Neural cell (in vitro differentiated cells): ENCODE results near the gene NCK2. TPM values are rescaled to one million over a fixed set of nuclear protein-coding genes. Genes with fewer than 3 reads are reported as not detected.

Source experiments
- H2AFZ ChIP-seq: fragments of 200-600, 300-800 bp; sonication (generic), shearing (Covaris generic); 2 replicates; pipeline ENCODE4 v1.6.0; 2014; ENCODE audit warnings: low read depth, mild to moderate bottlenecking, antibody characterized with exemption, low read length, moderate library complexity
- H3F3A ChIP-seq: fragments of 200-600 bp; shearing (Covaris generic); 2 replicates; pipeline ENCODE4 v1.6.1; 2016; ENCODE audit warnings: mild to moderate bottlenecking, moderate library complexity, mixed read lengths, antibody characterized with exemption, low read length; ENCODE audit not compliant: insufficient read depth, poor library complexity, severe bottlenecking
- H3K27ac ChIP-seq: fragments of 200-600, 300-800 bp; sonication (generic), shearing (Covaris generic); 2 replicates; pipeline ENCODE4 v1.5.1; 2014; ENCODE audit warnings: mild to moderate bottlenecking, low read length, moderate library complexity
- H3K27me3 ChIP-seq: fragments of 300-800, 200-600 bp; sonication (generic), shearing (Covaris generic); 2 replicates; pipeline ENCODE4 v1.6.0; 2014; ENCODE audit warnings: mild to moderate bottlenecking, low read depth, low read length, moderate library complexity; ENCODE audit not compliant: insufficient read depth
- H3K36me3 ChIP-seq: fragments of 300-800, 200-600 bp; sonication (generic), shearing (Covaris generic); 2 replicates; pipeline ENCODE4 v1.5.1; 2014; ENCODE audit warnings: mild to moderate bottlenecking, antibody characterized with exemption, low read length, moderate library complexity; ENCODE audit not compliant: insufficient read depth
- H3K4me2 ChIP-seq: fragments of 300-800, 200-600 bp; sonication (generic), shearing (Covaris generic); 2 replicates; pipeline ENCODE4 v1.6.0; 2014; ENCODE audit warnings: mild to moderate bottlenecking, low read length
- H3K4me3 ChIP-seq: fragments of 300-800, 200-600 bp; sonication (generic), shearing (Covaris generic); 2 replicates; pipeline ENCODE4 v1.5.1; 2014; ENCODE audit warnings: mild to moderate bottlenecking, low read length, moderate library complexity
- H3K79me2 ChIP-seq: fragments of 200-600 bp; shearing (Covaris generic); replicated peaks from 2 replicates; pipeline ENCODE4 v1.6.0; 2014; ENCODE audit warnings: mild to moderate bottlenecking, low read length, moderate library complexity; ENCODE audit not compliant: insufficient read depth
- H3K9ac ChIP-seq: fragments of 300-800, 200-600 bp; sonication (generic), shearing (Covaris generic); 2 replicates; pipeline ENCODE4 v1.6.1; 2016; ENCODE audit warnings: mild to moderate bottlenecking, low read length, mixed read lengths
- H3K9me2 ChIP-seq: fragments of 200-600 bp; shearing (Covaris generic); 2 replicates; pipeline ENCODE4 v1.6.1; 2016; ENCODE audit warnings: mild to moderate bottlenecking, low read length, mixed read lengths; ENCODE audit not compliant: insufficient read depth
- H3K9me3 ChIP-seq: fragments of 200-600, 300-800 bp; sonication (generic), shearing (Covaris generic); 2 replicates; pipeline ENCODE4 v1.6.1; 2016; ENCODE audit warnings: mild to moderate bottlenecking, mixed run types, low read length, moderate library complexity, mixed read lengths
- H4K20me1 ChIP-seq: fragments of 200-600 bp; shearing (Covaris generic); 2 replicates; pipeline ENCODE4 v1.6.1; 2016; ENCODE audit warnings: mild to moderate bottlenecking, mixed run types; ENCODE audit not compliant: insufficient read depth
- EP300 ChIP-seq: fragments of 450-650 bp; conservative IDR thresholded peaks from 2 replicates; pipeline ENCODE4 v1.6.1; 2014; ENCODE audit warnings: antibody characterized with exemption, mild to moderate bottlenecking, moderate library complexity; ENCODE audit not compliant: poor library complexity, severe bottlenecking
- EZH2 ChIP-seq: fragments of 200-600, 300-800 bp; shearing (Covaris generic), sonication (generic); IDR thresholded peaks from 2 replicates; pipeline ENCODE4 v1.6.1; 2014; ENCODE audit warnings: antibody characterized with exemption, low read length, borderline replicate concordance, mild to moderate bottlenecking; ENCODE audit not compliant: insufficient read depth, poor library complexity, severe bottlenecking
- MXI1 ChIP-seq: fragments of 450-650 bp; conservative IDR thresholded peaks from 2 replicates; pipeline ENCODE4 v1.6.1; 2014; ENCODE audit warnings: antibody characterized with exemption, mild to moderate bottlenecking; ENCODE audit not compliant: poor library complexity, severe bottlenecking
- POLR2AphosphoS5 ChIP-seq: IDR thresholded peaks from 2 replicates; pipeline ENCODE4 v1.6.1; 2012
- RAD21 ChIP-seq: fragments of 450-650 bp; conservative IDR thresholded peaks from 2 replicates; pipeline ENCODE4 v1.6.1; 2014; ENCODE audit warnings: antibody characterized with exemption, mild to moderate bottlenecking, moderate library complexity
- SMC3 ChIP-seq: fragments of 450-650 bp; conservative IDR thresholded peaks from 2 replicates; pipeline ENCODE4 v1.6.1; 2014; ENCODE audit warnings: antibody characterized with exemption, mild to moderate bottlenecking, moderate library complexity; ENCODE audit not compliant: poor library complexity
- TAF1 ChIP-seq: IDR thresholded peaks from 2 replicates; pipeline ENCODE4 v1.6.1; 2012; ENCODE audit warnings: low read depth
- polyA plus RNA-seq: library from polyadenylated mRNA; depleted of rRNA; stranded (reverse); fragments of >200 nt; gene quantifications from 2 replicates; pipeline ENCODE4 v1.2.3, GENCODE V29; 2014
- TF ChIP-seq, protein P1 (sequence below): IDR thresholded peaks from 2 replicates; pipeline ENCODE4 v1.6.1; 2012; ENCODE audit warnings: borderline replicate concordance
- TF ChIP-seq, protein P2 (sequence below): fragments of 450-650 bp; IDR thresholded peaks from 2 replicates; pipeline ENCODE4 v1.5.1; 2014; ENCODE audit warnings: antibody characterized with exemption, mild to moderate bottlenecking, moderate library complexity; ENCODE audit not compliant: poor library complexity, severe bottlenecking

NCK2 gene
- polyA plus RNA-seq, 1 donor from 2014 or later: 49.4 TPM

DNA sequence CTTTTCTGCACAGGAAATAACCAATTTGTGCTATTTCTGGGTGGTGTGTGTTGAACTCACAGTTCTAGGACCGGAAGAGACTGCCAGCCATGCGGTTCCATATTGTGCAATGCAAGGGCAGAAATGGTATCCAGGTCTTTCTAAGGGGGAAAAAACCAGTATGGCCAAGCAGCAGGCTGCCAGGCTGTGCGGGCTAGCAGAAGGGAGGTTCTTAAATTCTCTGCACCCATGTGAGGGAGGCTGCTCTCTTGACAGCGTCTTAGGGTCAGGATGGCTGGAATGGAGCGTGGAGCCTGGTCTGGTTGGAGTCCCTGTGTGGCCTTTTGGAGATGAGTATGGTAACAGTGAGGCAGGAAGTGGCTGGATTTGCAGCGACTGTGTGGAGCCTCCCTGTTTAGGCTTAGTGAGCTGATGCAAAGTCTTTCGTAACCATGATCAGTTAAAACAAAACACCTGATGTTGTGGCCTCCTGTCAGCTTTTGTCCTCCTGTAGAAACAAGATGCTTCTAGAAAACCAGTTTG is 52.6 kb downstream of the NCK2 start:
- no peaks in the 10 kb centered on the region for H4K20me1 ChIP-seq
- H3K4me2 ChIP-seq: no peak overlapping the region
- H3K36me3 ChIP-seq: no peaks in the 10 kb centered on the region
- H3K9me3 ChIP-seq: no peaks in the 10 kb centered on the region
- H3K4me3 ChIP-seq: no peak overlapping the region
- H3K79me2 ChIP-seq: peaks cover 81% of the 10 kb centered on the region
- H2AFZ ChIP-seq: no peak overlapping the region
- no peak overlapping the region for H3K9ac ChIP-seq
- H3F3A ChIP-seq: no peaks in the 10 kb centered on the region
- TF ChIP-seq EZH2 (no peak), MXI1 (no peak), RAD21 (no peak), EP300 (no peak), TAF1 (no peak), SMC3 (no peak), POLR2AphosphoS5 (no peak)
- TF ChIP-seq, protein P1, sequence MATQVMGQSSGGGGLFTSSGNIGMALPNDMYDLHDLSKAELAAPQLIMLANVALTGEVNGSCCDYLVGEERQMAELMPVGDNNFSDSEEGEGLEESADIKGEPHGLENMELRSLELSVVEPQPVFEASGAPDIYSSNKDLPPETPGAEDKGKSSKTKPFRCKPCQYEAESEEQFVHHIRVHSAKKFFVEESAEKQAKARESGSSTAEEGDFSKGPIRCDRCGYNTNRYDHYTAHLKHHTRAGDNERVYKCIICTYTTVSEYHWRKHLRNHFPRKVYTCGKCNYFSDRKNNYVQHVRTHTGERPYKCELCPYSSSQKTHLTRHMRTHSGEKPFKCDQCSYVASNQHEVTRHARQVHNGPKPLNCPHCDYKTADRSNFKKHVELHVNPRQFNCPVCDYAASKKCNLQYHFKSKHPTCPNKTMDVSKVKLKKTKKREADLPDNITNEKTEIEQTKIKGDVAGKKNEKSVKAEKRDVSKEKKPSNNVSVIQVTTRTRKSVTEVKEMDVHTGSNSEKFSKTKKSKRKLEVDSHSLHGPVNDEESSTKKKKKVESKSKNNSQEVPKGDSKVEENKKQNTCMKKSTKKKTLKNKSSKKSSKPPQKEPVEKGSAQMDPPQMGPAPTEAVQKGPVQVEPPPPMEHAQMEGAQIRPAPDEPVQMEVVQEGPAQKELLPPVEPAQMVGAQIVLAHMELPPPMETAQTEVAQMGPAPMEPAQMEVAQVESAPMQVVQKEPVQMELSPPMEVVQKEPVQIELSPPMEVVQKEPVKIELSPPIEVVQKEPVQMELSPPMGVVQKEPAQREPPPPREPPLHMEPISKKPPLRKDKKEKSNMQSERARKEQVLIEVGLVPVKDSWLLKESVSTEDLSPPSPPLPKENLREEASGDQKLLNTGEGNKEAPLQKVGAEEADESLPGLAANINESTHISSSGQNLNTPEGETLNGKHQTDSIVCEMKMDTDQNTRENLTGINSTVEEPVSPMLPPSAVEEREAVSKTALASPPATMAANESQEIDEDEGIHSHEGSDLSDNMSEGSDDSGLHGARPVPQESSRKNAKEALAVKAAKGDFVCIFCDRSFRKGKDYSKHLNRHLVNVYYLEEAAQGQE: no peak
- TF ChIP-seq, protein P2, sequence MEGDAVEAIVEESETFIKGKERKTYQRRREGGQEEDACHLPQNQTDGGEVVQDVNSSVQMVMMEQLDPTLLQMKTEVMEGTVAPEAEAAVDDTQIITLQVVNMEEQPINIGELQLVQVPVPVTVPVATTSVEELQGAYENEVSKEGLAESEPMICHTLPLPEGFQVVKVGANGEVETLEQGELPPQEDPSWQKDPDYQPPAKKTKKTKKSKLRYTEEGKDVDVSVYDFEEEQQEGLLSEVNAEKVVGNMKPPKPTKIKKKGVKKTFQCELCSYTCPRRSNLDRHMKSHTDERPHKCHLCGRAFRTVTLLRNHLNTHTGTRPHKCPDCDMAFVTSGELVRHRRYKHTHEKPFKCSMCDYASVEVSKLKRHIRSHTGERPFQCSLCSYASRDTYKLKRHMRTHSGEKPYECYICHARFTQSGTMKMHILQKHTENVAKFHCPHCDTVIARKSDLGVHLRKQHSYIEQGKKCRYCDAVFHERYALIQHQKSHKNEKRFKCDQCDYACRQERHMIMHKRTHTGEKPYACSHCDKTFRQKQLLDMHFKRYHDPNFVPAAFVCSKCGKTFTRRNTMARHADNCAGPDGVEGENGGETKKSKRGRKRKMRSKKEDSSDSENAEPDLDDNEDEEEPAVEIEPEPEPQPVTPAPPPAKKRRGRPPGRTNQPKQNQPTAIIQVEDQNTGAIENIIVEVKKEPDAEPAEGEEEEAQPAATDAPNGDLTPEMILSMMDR: no peak
- no peaks in the 10 kb centered on the region for H3K9me2 ChIP-seq
- no peak overlapping the region for H3K27ac ChIP-seq
- H3K27me3 ChIP-seq: no peaks in the 10 kb centered on the region

DNA sequence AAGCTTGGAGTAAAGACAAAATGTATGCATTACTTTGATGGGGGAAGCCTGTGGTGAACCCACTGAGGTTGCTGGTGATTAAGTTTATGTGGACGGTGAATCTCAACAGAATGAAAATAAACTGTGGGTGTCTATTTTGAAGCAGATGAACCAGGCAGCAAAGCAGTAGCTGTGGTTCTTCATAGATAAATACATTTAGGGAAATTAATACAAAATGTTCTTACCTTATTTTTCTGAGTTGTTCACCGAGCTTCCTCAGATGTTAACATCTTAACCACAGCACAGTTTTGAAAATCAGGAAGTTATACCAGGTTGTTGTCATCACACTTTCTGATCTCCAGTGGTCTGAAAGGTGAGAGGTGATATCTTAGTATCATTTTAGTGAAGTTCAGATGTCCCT is 53.9 kb downstream of the NCK2 start:
- no peak overlapping the region for H3K27ac ChIP-seq
- H2AFZ ChIP-seq: no peak overlapping the region

More for the DNA sequence above, 53.9 kb downstream of the NCK2 start:
- Histone ChIP-seq H3K36me3 (no peaks in the 10 kb centered on the region), H3K79me2 (peaks cover 78% of the 10 kb centered on the region), H3F3A (no peaks in the 10 kb centered on the region), H3K9me3 (no peaks in the 10 kb centered on the region), H3K9me2 (no peaks in the 10 kb centered on the region), H3K4me3 (no peak overlapping the region), H4K20me1 (no peaks in the 10 kb centered on the region), H3K27me3 (no peaks in the 10 kb centered on the region), H3K4me2 (no peak overlapping the region), H3K9ac (no peak overlapping the region)
- TF ChIP-seq EP300 (no peak), SMC3 (no peak), RAD21 (no peak), POLR2AphosphoS5 (no peak), EZH2 (no peak), TAF1 (no peak), MXI1 (no peak)
- TF ChIP-seq, protein P2: no peak
- TF ChIP-seq, protein P1: no peak
